Upper lobe of left lung (tissue), 6 donors: ENCODE measurements around the gene HSPBP1. TPM values are rescaled to one million over a fixed set of nuclear protein-coding genes. Genes with fewer than 3 reads are reported as not detected.

Source experiments
- ATAC-seq, 2 donors: fragments of 200-7000 bp; cut with Tn5 transposase; one replicate each; pipeline ENCODE4 v1.9.1; 2022; ENCODE audit warnings: mild to moderate bottlenecking in 2 of 2, moderate library complexity in 2 of 2; ENCODE audit not compliant: low FRiP score in 2 of 2
- DNase-seq, 2 donors: peaks; one replicate each; pipeline ENCODE4 v3.0.0-alpha.2; 2019 to 2020
- H3K27ac ChIP-seq, 4 donors: fragments of 200-600 bp; sonication (generic); one replicate each; pipeline ENCODE4 v1.5.1; 2016 to 2019
- H3K27me3 ChIP-seq, 4 donors: fragments of 200-600 bp; sonication (generic); one replicate each; pipeline ENCODE4 v1.5.1; 2017 to 2019
- H3K36me3 ChIP-seq, 4 donors: fragments of 200-600 bp; sonication (generic); one replicate each; pipeline ENCODE4 v1.5.1; 2016 to 2019
- H3K4me1 ChIP-seq, 4 donors: fragments of 200-600 bp; sonication (generic); one replicate each; pipeline ENCODE4 v1.5.1; 2018 to 2019
- H3K4me3 ChIP-seq, 4 donors: fragments of 200-600 bp; sonication (generic); one replicate each; pipeline ENCODE4 v1.5.1; 2017 to 2019; ENCODE audit warnings: mild to moderate bottlenecking in 2 of 4, moderate library complexity in 1 of 4
- H3K9me3 ChIP-seq, 4 donors: fragments of 200-600 bp; sonication (generic); one replicate each; pipeline ENCODE4 v1.5.1; 2018 to 2019
- EP300 ChIP-seq, 4 donors: sonication (generic); formaldehyde crosslinking; IDR thresholded peaks; one replicate each; pipeline ENCODE4 v1.5.1; 2017; ENCODE audit warnings: antibody characterized with exemption in 4 of 4, control low read depth in 2 of 4
- POLR2A ChIP-seq, 4 donors: fragments of 450-650 bp; IDR thresholded peaks; one replicate each; pipeline ENCODE4 v1.5.1; 2016 to 2017; ENCODE audit warnings: antibody characterized with exemption in 4 of 4, mild to moderate bottlenecking in 2 of 4
- POLR2AphosphoS5 ChIP-seq, 2 donors: sonication (generic); formaldehyde crosslinking; IDR thresholded peaks; one replicate each; pipeline ENCODE4 v1.5.1; 2017; ENCODE audit warnings: antibody characterized with exemption in 2 of 2
- WGBS, 2 donors: methylation state at CpG; one replicate each; pipeline ENCODE4 v1.1.5; 2017 to 2018; 5-methylcytosine and 5-hydroxymethylcytosine counted together
- total RNA-seq, 6 donors: library from RNA; depleted of rRNA in 4 of 6; stranded (reverse); fragments of >200 nt in 4 of 6; gene quantifications; one replicate each; pipeline versions ENCODE4 v1.1.0 to v1.2.1, GENCODE V29; 2016 to 2021
- TF ChIP-seq, protein P1 (sequence below), 6 experiments: fragments of 450-650 bp in 4 of 6; fragments of 200-600 bp in 2 of 6; sonication (generic) in 2 of 6; IDR thresholded peaks; one replicate each; pipeline ENCODE4 v1.5.1; 2016 to 2019; ENCODE audit warnings: antibody characterized with exemption in 6 of 6
- donor health status: DM: no; HTN: no; CAD: no; lungs with moderate emphysema.
- donor health status: DM: no; HTN: yes; CAD: no; lungs with severe emphysema.

The HSPBP1 gene
- total RNA-seq, 6 donors from 2014 or later: 21.0 to 34.6 (median 30.1) TPM

DNA sequence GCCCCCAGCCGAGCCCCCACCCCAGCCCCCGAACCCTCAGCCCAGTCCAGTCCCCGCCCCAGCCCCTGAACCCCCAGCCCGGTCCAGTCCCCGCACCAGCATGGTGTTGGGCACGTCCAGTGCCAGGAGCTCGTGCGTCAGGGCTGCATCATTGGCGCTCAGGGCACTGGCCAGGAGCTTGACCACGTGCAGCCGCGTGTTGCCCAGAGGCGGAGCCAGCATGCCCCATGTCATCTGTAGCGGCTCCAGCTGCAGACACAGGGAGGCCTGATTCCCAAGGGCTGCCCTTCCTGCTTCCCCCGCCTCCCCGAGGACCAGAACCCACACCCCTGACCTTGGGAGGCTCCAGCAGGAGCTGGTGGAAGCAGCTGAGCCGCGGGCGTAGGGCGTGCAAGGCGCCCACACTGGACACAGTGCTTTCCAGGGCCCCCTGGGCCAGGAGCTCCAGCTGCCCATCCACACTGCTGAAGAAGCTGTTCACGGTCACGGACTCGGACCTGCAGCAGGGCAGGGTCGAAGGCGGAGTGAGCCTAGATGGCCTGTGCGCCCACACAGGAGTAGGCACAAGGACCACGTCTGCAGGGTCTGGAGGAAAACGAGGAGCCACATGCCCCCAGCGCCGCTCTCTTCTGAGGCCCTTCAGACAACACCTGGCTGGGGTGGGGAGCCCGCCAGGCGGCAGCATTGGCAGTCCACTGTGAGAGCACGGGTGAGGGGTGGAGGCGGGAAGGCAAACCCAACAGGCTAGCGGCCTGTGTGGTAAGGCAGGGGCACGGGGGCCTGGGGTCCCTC is 38.6 kb downstream of the HSPBP1 start:
- Histone ChIP-seq H3K27me3 (no peaks in the 10 kb centered on the region), H3K36me3 (peaks cover 54 to 100% (median 98%) of the 10 kb centered on the region in 4 donors), H3K27ac (no peak overlapping the region), H3K4me3 (no peak overlapping the region), H3K9me3 (no peaks in the 10 kb centered on the region), H3K4me1 (no peaks in the 10 kb centered on the region)
- ATAC-seq (no peak), DNase-seq (peak in 1 of 2 donors; percentile 66)
- WGBS, 2 donors: 87 to 95% methylated on average over 9 to 29 of the region's 37 CpGs
- TF ChIP-seq EP300 (IDR thresholded peaks at IDR 0.05): no peak
- no peak for TF ChIP-seq POLR2A (IDR thresholded peaks at IDR 0.05)
- no peak for TF ChIP-seq POLR2AphosphoS5 (IDR thresholded peaks at IDR 0.05)
- TF ChIP-seq, protein P1, sequence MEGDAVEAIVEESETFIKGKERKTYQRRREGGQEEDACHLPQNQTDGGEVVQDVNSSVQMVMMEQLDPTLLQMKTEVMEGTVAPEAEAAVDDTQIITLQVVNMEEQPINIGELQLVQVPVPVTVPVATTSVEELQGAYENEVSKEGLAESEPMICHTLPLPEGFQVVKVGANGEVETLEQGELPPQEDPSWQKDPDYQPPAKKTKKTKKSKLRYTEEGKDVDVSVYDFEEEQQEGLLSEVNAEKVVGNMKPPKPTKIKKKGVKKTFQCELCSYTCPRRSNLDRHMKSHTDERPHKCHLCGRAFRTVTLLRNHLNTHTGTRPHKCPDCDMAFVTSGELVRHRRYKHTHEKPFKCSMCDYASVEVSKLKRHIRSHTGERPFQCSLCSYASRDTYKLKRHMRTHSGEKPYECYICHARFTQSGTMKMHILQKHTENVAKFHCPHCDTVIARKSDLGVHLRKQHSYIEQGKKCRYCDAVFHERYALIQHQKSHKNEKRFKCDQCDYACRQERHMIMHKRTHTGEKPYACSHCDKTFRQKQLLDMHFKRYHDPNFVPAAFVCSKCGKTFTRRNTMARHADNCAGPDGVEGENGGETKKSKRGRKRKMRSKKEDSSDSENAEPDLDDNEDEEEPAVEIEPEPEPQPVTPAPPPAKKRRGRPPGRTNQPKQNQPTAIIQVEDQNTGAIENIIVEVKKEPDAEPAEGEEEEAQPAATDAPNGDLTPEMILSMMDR (IDR thresholded peaks at IDR 0.05): no peak

DNA sequence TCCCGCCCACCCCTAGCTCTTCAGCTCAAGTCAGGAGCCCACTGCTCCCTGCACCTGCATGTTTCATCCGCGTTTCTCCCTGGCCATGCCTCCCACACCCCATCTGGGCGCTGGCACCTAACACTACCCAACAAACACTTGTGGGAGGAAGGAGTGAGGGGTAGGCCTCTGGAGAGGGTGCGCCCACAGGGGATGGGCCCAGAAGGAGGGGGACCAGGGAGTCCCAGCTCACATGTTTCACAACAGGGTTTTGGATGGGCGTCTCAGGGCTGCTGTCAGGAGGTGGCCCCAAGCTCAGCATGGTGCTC is 39.2 kb downstream of the HSPBP1 start:
- no peak overlapping the region for H3K27ac ChIP-seq
- WGBS, 2 donors: 89 to 94% methylated on average over 5 to 6 of the region's 6 CpGs
- H3K9me3 ChIP-seq: no peaks in the 10 kb centered on the region
- ATAC-seq (no peak), DNase-seq (no peak)
- H3K27me3 ChIP-seq: no peaks in the 10 kb centered on the region
- TF ChIP-seq POLR2AphosphoS5 (IDR thresholded peaks at IDR 0.05): no peak
- no peak for TF ChIP-seq POLR2A (IDR thresholded peaks at IDR 0.05)
- TF ChIP-seq, protein P1 (IDR thresholded peaks at IDR 0.05): no peak
- TF ChIP-seq EP300 (IDR thresholded peaks at IDR 0.05): no peak
- H3K36me3 ChIP-seq: peaks cover 57 to 100% (median 97%) of the 10 kb centered on the region in 4 donors
- H3K4me1 ChIP-seq: no peaks in the 10 kb centered on the region
- no peak overlapping the region for H3K4me3 ChIP-seq

DNA sequence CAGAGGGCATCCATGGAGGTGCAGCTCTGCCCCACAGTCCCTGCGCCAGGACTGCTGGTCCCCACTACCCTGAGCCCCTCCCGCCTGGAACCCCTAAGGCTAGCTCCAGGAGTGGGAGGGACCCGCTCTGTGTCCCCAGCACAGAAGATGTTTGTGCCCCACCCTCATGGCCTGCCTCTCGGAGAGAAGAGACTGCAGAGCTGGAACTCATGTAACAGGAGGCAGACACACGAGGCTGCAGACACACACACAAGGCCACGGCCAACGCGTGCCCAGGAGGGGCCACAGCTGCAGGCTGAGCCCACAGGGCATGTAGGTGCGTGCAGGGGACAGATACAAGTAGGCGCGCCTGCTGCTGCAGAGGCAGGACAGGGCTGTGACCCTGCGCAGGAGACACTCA is 40.9 kb downstream of the HSPBP1 start:
- ATAC-seq: no peak
- Histone ChIP-seq H3K27me3 (no peaks in the 10 kb centered on the region), H3K4me3 (no peak overlapping the region), H3K27ac (no peak overlapping the region), H3K9me3 (no peaks in the 10 kb centered on the region), H3K36me3 (peaks cover 48 to 98% (median 90%) of the 10 kb centered on the region in 4 donors), H3K4me1 (no peaks in the 10 kb centered on the region)
- WGBS, 2 donors: 93 to 100% methylated on average over 3 to 12 of the region's 12 CpGs
- TF ChIP-seq POLR2AphosphoS5 (IDR thresholded peaks at IDR 0.05) (no peak), EP300 (IDR thresholded peaks at IDR 0.05) (no peak), POLR2A (IDR thresholded peaks at IDR 0.05) (no peak)
- TF ChIP-seq, protein P1 (IDR thresholded peaks at IDR 0.05): no peak
- peak in 1 of 2 donors; percentile 73 for DNase-seq

- WGBS, 2 donors: 96 to 97% methylated on average over 3 to 8 of the region's 8 CpGs
- ATAC-seq (no peak), DNase-seq (peak in 1 of 2 donors; percentile 31)
- Histone ChIP-seq H3K9me3 (no peaks in the 10 kb centered on the region), H3K27me3 (no peaks in the 10 kb centered on the region), H3K4me3 (no peak overlapping the region), H3K4me1 (no peaks in the 10 kb centered on the region), H3K36me3 (peaks cover 48 to 98% (median 87%) of the 10 kb centered on the region in 4 donors), H3K27ac (no peak overlapping the region)
- no peak for TF ChIP-seq POLR2AphosphoS5 (IDR thresholded peaks at IDR 0.05)
- no peak for TF ChIP-seq POLR2A (IDR thresholded peaks at IDR 0.05)
- TF ChIP-seq, protein P1 (IDR thresholded peaks at IDR 0.05): no peak
- no peak for TF ChIP-seq EP300 (IDR thresholded peaks at IDR 0.05)
Observed at GRCh38 chr19:55238030-55238429, 41.9 kb downstream of the HSPBP1 start.

DNA sequence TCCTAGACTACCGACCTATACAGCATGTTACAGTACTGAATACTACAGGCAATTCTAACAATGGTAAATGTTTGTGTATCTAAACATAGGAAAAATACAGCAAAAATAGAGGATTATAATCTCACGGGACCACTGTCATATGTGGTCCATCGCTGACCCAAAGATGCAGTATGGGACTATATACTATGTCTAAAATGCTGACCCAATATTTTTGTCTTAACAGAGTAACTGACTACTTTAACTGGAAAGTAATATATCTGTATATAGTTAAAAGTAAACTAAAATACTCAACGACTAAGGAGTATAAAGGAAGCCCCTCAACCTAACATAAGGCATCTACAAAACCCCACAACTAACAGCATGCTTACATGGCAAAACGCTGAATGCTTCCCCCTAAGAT is 46.9 kb downstream of the HSPBP1 start:
- DNase-seq (no peak), ATAC-seq (no peak)
- Histone ChIP-seq H3K4me3 (no peak overlapping the region), H3K4me1 (no peaks in the 10 kb centered on the region), H3K36me3 (peaks cover 35 to 98% (median 82%) of the 10 kb centered on the region in 4 donors), H3K27ac (no peak overlapping the region), H3K27me3 (no peaks in the 10 kb centered on the region), H3K9me3 (no peaks in the 10 kb centered on the region)
- no peak for TF ChIP-seq POLR2AphosphoS5 (IDR thresholded peaks at IDR 0.05)
- no peak for TF ChIP-seq POLR2A (IDR thresholded peaks at IDR 0.05)
- TF ChIP-seq EP300 (IDR thresholded peaks at IDR 0.05): no peak
- TF ChIP-seq, protein P1 (IDR thresholded peaks at IDR 0.05): no peak
- 85 to 88% methylated on average over 5 of the region's 5 CpGs for WGBS, 2 donors
